Measurements from ENCODE around the gene ABCA4.

ABCA4 gene

GRCh38 chr1:94079080-94079940 is 41.6 kb downstream of the ABCA4 start:
- peak; percentile 27; the same call in 1 of the 2 replicates for TF ChIP-seq TAF1 (IDR thresholded peaks at IDR 0.05; ENCODE audit: borderline replicate concordance, insufficient read depth, low read length)
- TF ChIP-seq SIN3A (IDR thresholded peaks at IDR 0.05; ENCODE audit: borderline replicate concordance, insufficient read depth, low read length), result no peak
- no peak for TF ChIP-seq POLR2AphosphoS5 (IDR thresholded peaks at IDR 0.05; ENCODE audit: low read depth, low read length)

GRCh38 chr1:94072840-94073522 is 48.0 kb downstream of the ABCA4 start:
- TF ChIP-seq FOXP2 (optimal IDR thresholded peaks at IDR 0.05; ENCODE audit: borderline replicate concordance, extremely low read depth, extremely low read length, insufficient read depth) (no peak), POLR2AphosphoS5 (IDR thresholded peaks at IDR 0.05; ENCODE audit: low read depth, low read length) (no peak), TAF1 (IDR thresholded peaks at IDR 0.05; ENCODE audit: borderline replicate concordance, insufficient read depth, low read length) (no peak), SIN3A (IDR thresholded peaks at IDR 0.05; ENCODE audit: borderline replicate concordance, insufficient read depth, low read length) (no peak), REST (IDR thresholded peaks at IDR 0.05; ENCODE audit: insufficient read depth in 1 of 2, low read depth in 2 of 2, low read length in 2 of 2) (no peak)

- no peak for TF ChIP-seq FOXP2 (optimal IDR thresholded peaks at IDR 0.05; ENCODE audit: borderline replicate concordance, extremely low read depth, extremely low read length, insufficient read depth)
- TF ChIP-seq SIN3A (IDR thresholded peaks at IDR 0.05; ENCODE audit: borderline replicate concordance, insufficient read depth, low read length), result no peak
- TF ChIP-seq REST (IDR thresholded peaks at IDR 0.05; ENCODE audit: insufficient read depth in 1 of 2, low read depth in 2 of 2, low read length in 2 of 2), result no peak
- no peak for TF ChIP-seq TAF1 (IDR thresholded peaks at IDR 0.05; ENCODE audit: borderline replicate concordance, insufficient read depth, low read length)
- no peak for TF ChIP-seq POLR2AphosphoS5 (IDR thresholded peaks at IDR 0.05; ENCODE audit: low read depth, low read length)
Measured at GRCh38 chr1:94071976-94072375, 49.0 kb downstream of the ABCA4 start.

GRCh38 chr1:94071391-94071790 is 49.6 kb downstream of the ABCA4 start:
- no peak for TF ChIP-seq FOXP2 (optimal IDR thresholded peaks at IDR 0.05; ENCODE audit: borderline replicate concordance, extremely low read depth, extremely low read length, insufficient read depth)
- TF ChIP-seq POLR2AphosphoS5 (IDR thresholded peaks at IDR 0.05; ENCODE audit: low read depth, low read length), result no peak
- no peak for TF ChIP-seq REST (IDR thresholded peaks at IDR 0.05; ENCODE audit: insufficient read depth in 1 of 2, low read depth in 2 of 2, low read length in 2 of 2)
- TF ChIP-seq TAF1 (IDR thresholded peaks at IDR 0.05; ENCODE audit: borderline replicate concordance, insufficient read depth, low read length), result no peak
- TF ChIP-seq SIN3A (IDR thresholded peaks at IDR 0.05; ENCODE audit: borderline replicate concordance, insufficient read depth, low read length), result no peak

- TF ChIP-seq TAF1 (IDR thresholded peaks at IDR 0.05; ENCODE audit: borderline replicate concordance, insufficient read depth, low read length) (no peak), POLR2AphosphoS5 (IDR thresholded peaks at IDR 0.05; ENCODE audit: low read depth, low read length) (no peak), REST (IDR thresholded peaks at IDR 0.05; ENCODE audit: insufficient read depth in 1 of 2, low read depth in 2 of 2, low read length in 2 of 2) (no peak), FOXP2 (optimal IDR thresholded peaks at IDR 0.05; ENCODE audit: borderline replicate concordance, extremely low read depth, extremely low read length, insufficient read depth) (no peak), SIN3A (IDR thresholded peaks at IDR 0.05; ENCODE audit: borderline replicate concordance, insufficient read depth, low read length) (no peak)
Measured at GRCh38 chr1:94070865-94071264, 50.1 kb downstream of the ABCA4 start.

All from PFSK-1 (cell line).